ENCODE measurements around the gene RETN.

The RETN gene

DNA sequence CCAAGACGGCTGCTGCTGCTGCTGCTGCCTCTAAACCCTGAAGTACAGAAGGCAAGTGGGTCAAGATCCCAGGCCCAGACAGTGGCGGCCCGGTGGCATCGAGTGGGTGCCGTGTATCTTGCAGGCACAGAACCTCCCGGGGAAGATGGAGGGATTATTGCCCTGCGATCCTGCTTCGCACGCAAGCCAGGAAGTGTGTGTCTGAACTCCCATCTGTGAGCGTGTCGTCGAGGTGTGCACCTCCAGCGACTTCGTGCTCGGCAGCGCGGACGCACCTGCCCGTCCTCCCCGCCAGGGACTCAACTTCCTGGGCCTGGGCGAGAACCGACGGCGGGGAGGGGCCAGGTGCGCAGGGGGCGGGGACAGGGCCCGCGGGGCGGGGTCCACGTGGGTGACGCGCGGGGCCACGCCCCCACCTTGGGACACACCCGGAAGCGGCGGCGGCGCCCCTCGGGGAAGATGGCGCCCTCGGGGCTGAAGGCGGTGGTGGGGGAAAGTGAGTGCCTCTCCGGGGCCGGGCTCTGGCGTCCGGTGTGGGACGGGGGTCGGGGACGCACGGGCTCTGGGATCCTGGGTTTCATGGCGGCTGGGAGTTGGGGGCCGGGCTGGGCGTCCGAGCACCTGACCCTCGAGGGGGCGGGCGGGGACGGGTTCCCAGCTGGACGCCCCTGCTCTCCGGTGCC is 32.0 kb upstream of the RETN start, which contains the start of gene STXBP2:
Gene STXBP2, plus strand, starts transcription at position 420 of the 683 bp plus-strand sequence. Its CDS starts 40 bp downstream, at position 460.
- Histone ChIP-seq H2AFZ (ENCODE audit: low read length) (no peak within 1 kb of the TSS), H2BK12ac (ENCODE audit: low read length) (peak within 1 kb of the TSS; percentile 99), H3K23ac (ENCODE audit: low read depth, low read length, poor library complexity) (peak within 1 kb of the TSS; percentile 85), H2BK15ac (ENCODE audit: low read length) (peak within 1 kb of the TSS; percentile 17), H4K91ac (ENCODE audit: low read depth, low read length, poor library complexity) (no peak within 1 kb of the TSS), H3K27ac (replicated peaks; ENCODE audit: low read length) (no peak within 1 kb of the TSS), H3K18ac (ENCODE audit: low read length) (peak within 1 kb of the TSS; percentile 97), H3K14ac (ENCODE audit: low read length) (peak within 1 kb of the TSS; percentile 63), H3K27me3 (ENCODE audit: control insufficient read depth in 3 of 3, insufficient read depth in 3 of 3, low read depth in 1 of 3, low read length in 3 of 3) (peaks cover 0 to 24% (median 11%) of the 10 kb centered on the region in 3 experiments), H3K9ac (ENCODE audit: low read depth, low read length, poor library complexity) (peak within 1 kb of the TSS; percentile 86), H3K4me3 (ENCODE audit: low read length in 2 of 2) (peak within 1 kb of the TSS in 1 of 2 donors; percentile 68), H4K8ac (ENCODE audit: low read depth, low read length) (peak within 1 kb of the TSS; percentile 86), H3K36me3 (replicated peaks in 1 of 2; ENCODE audit: control insufficient read depth in 2 of 2, insufficient read depth in 2 of 2, low read length in 2 of 2) (peaks cover 3 to 5% of the 10 kb centered on the region in 2 donors), H2AK5ac (ENCODE audit: low read depth, low read length) (peak within 1 kb of the TSS; percentile 96), H3K4ac (ENCODE audit: low read length) (peak within 1 kb of the TSS; percentile 37), H2BK5ac (ENCODE audit: low read length) (no peak within 1 kb of the TSS), H2BK120ac (ENCODE audit: low read depth, low read length) (no peak within 1 kb of the TSS), H3K4me1 (ENCODE audit: control insufficient read depth in 2 of 2, insufficient read depth in 1 of 2, low read depth in 1 of 2, low read length in 2 of 2) (peaks cover 0 to 7% of the 10 kb centered on the region in 2 donors), H3K9me3 (replicated peaks in 1 of 2; ENCODE audit: control insufficient read depth in 2 of 2, insufficient read depth in 1 of 2, low read depth in 1 of 2, low read length in 2 of 2) (peaks cover 0 to 8% of the 10 kb centered on the region in 2 donors), H3K79me1 (ENCODE audit: low read depth, low read length) (peaks cover 9% of the 10 kb centered on the region), H3K4me2 (ENCODE audit: insufficient read depth, low read length, poor library complexity, severe bottlenecking) (peak within 1 kb of the TSS; percentile 73)
- DNase-seq (ENCODE audit: low spot score), result peak; percentile 46
- WGBS, 2 donors (ENCODE audit: extremely low coverage in 2 of 2, insufficient read length in 2 of 2, insufficient replicate concordance in 1 of 2), result no CpG with 5 or more reads among the region's 61 CpGs

DNA sequence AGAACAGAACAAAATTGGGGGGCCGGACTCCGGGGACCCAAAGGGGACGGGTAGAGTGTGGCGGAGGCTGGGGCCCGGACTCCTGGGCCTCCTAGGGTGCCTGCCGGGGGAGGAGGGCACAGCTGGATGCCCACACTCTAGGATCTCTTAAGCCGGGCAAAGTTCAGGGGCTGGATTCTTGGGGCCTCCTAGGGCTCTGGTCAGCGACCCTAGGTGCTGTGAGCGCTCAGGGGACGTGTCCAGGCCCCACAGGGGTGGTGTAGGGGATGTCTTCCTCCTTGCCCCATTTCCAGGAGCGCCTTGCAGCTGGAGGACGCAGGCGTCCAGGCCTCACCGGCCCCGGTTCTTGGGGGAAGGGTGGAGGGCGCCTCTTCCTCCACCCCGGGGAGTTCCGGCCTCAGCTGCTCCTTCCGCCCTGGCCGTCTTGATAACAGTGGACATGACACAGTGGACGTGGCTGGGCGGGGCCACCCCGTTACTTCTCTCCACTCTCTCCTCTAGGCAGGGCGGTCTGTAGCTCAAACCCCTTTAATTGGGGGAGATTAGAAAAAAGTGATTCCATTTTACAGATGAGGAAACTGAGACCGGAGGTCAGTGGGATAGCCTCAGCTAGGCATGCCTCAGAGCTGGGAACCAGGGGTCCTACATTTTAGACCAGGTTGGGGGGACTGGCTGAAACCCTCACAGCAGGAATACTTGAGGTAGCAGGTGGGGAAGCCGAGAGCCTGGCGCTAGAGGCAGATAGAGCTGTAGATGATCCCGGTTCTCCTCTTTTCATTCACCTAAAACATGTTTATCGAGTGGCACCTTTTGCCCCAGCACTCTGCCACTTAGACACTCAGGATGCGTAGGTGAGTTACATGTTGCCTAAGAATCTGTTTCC is 31.2 kb upstream of the RETN start:
- Histone ChIP-seq H3K4me3 (ENCODE audit: low read length in 2 of 2) (peak overlapping the region in 1 of 2 donors; percentile 68), H2BK12ac (ENCODE audit: low read length) (no peak overlapping the region), H2BK5ac (ENCODE audit: low read length) (no peak overlapping the region), H3K14ac (ENCODE audit: low read length) (peak overlapping the region; percentile 38), H4K91ac (ENCODE audit: low read depth, low read length, poor library complexity) (no peak overlapping the region), H2BK120ac (ENCODE audit: low read depth, low read length) (no peak overlapping the region), H2AK5ac (ENCODE audit: low read depth, low read length) (peak overlapping the region; percentile 7), H3K9me3 (replicated peaks in 1 of 2; ENCODE audit: control insufficient read depth in 2 of 2, insufficient read depth in 1 of 2, low read depth in 1 of 2, low read length in 2 of 2) (peaks cover 0 to 8% of the 10 kb centered on the region in 2 donors), H3K4me2 (ENCODE audit: insufficient read depth, low read length, poor library complexity, severe bottlenecking) (peak overlapping the region; percentile 73), H2BK15ac (ENCODE audit: low read length) (peak overlapping the region; percentile 17), H3K4me1 (ENCODE audit: control insufficient read depth in 2 of 2, insufficient read depth in 1 of 2, low read depth in 1 of 2, low read length in 2 of 2) (peaks cover 0 to 7% of the 10 kb centered on the region in 2 donors), H3K27me3 (ENCODE audit: control insufficient read depth in 3 of 3, insufficient read depth in 3 of 3, low read depth in 1 of 3, low read length in 3 of 3) (peaks cover 0 to 24% (median 11%) of the 10 kb centered on the region in 3 experiments), H4K8ac (ENCODE audit: low read depth, low read length) (no peak overlapping the region), H3K4ac (ENCODE audit: low read length) (peak overlapping the region; percentile 37), H3K79me1 (ENCODE audit: low read depth, low read length) (peaks cover 3% of the 10 kb centered on the region), H3K9ac (ENCODE audit: low read depth, low read length, poor library complexity) (no peak overlapping the region), H3K18ac (ENCODE audit: low read length) (peak overlapping the region; percentile 87), H3K36me3 (replicated peaks in 1 of 2; ENCODE audit: control insufficient read depth in 2 of 2, insufficient read depth in 2 of 2, low read length in 2 of 2) (peaks cover 0 to 3% of the 10 kb centered on the region in 2 donors), H2AFZ (ENCODE audit: low read length) (no peak overlapping the region), H3K23ac (ENCODE audit: low read depth, low read length, poor library complexity) (peak overlapping the region; percentile 85), H3K27ac (replicated peaks; ENCODE audit: low read length) (no peak overlapping the region)
- no CpG with 5 or more reads among the region's 30 CpGs for WGBS, 2 donors (ENCODE audit: extremely low coverage in 2 of 2, insufficient read length in 2 of 2, insufficient replicate concordance in 1 of 2)
- no peak for DNase-seq (ENCODE audit: low spot score)

DNA sequence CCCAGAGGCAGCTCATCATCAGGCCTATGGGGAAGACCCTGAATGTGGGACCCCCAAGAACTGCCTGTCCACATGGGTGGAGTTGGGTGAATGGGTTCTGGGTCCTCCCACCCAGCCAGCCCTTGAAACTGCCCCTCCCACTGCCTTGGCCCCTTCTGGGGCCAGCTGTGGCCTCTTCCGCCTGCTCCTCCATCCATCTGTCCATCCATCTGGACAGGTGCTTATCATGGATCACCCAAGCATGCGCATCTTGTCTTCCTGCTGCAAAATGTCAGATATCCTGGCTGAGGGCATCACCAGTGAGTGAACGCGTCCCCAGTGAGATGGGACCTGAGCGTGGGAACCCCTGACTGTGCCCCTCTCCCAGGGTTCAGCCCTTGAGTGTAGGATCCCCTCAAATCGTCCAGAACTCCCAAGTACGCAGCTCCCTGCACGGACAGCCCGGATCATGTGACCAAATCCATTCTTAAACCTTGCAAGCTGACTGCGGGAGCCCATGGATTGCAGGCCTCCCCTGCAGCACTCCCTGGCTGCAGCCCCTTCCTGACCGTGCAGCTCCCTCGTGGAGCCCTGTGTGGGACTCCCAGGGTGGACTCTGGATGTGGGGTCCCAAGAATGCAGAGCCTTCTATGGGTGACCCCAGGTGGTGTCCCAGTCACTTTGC is 29.9 kb upstream of the RETN start:
- Histone ChIP-seq H2AFZ (ENCODE audit: low read length) (no peak overlapping the region), H4K8ac (ENCODE audit: low read depth, low read length) (no peak overlapping the region), H2BK5ac (ENCODE audit: low read length) (no peak overlapping the region), H2AK5ac (ENCODE audit: low read depth, low read length) (no peak overlapping the region), H3K36me3 (replicated peaks in 1 of 2; ENCODE audit: control insufficient read depth in 2 of 2, insufficient read depth in 2 of 2, low read length in 2 of 2) (peaks cover 0 to 3% of the 10 kb centered on the region in 2 donors), H3K14ac (ENCODE audit: low read length) (no peak overlapping the region), H2BK15ac (ENCODE audit: low read length) (no peak overlapping the region), H3K4me1 (ENCODE audit: control insufficient read depth in 2 of 2, insufficient read depth in 1 of 2, low read depth in 1 of 2, low read length in 2 of 2) (peaks cover 0 to 7% of the 10 kb centered on the region in 2 donors), H3K9ac (ENCODE audit: low read depth, low read length, poor library complexity) (no peak overlapping the region), H3K4ac (ENCODE audit: low read length) (no peak overlapping the region), H3K79me1 (ENCODE audit: low read depth, low read length) (peaks cover 3% of the 10 kb centered on the region), H3K18ac (ENCODE audit: low read length) (no peak overlapping the region), H3K9me3 (replicated peaks in 1 of 2; ENCODE audit: control insufficient read depth in 2 of 2, insufficient read depth in 1 of 2, low read depth in 1 of 2, low read length in 2 of 2) (peaks cover 0 to 8% of the 10 kb centered on the region in 2 donors), H3K4me2 (ENCODE audit: insufficient read depth, low read length, poor library complexity, severe bottlenecking) (no peak overlapping the region), H4K91ac (ENCODE audit: low read depth, low read length, poor library complexity) (no peak overlapping the region), H2BK12ac (ENCODE audit: low read length) (no peak overlapping the region), H2BK120ac (ENCODE audit: low read depth, low read length) (no peak overlapping the region), H3K4me3 (ENCODE audit: low read length in 2 of 2) (no peak overlapping the region), H3K27me3 (ENCODE audit: control insufficient read depth in 3 of 3, insufficient read depth in 3 of 3, low read depth in 1 of 3, low read length in 3 of 3) (peaks cover 0 to 24% (median 11%) of the 10 kb centered on the region in 3 experiments), H3K23ac (ENCODE audit: low read depth, low read length, poor library complexity) (no peak overlapping the region), H3K27ac (replicated peaks; ENCODE audit: low read length) (no peak overlapping the region)
- WGBS, 2 donors (ENCODE audit: extremely low coverage in 2 of 2, insufficient read length in 2 of 2, insufficient replicate concordance in 1 of 2), result no CpG with 5 or more reads among the region's 12 CpGs
- DNase-seq (ENCODE audit: low spot score), result no peak
